Natural killer cell treated with Interleukin-12 subunit alpha and Interleukin-12 subunit beta and Interleukin-15 and Interleukin-18, amount 100 ng/mL, for 72 hours (primary cell): ENCODE measurements around the gene CALHM1. TPM values are rescaled to one million over a fixed set of nuclear protein-coding genes. Genes with fewer than 3 reads are reported as not detected.
"Not testable (repeated sequence)": the region's sequence is repeated elsewhere in the genome, so short reads cannot be mapped to it uniquely, and the experiment has no call there.

Experiments used
- ATAC-seq, 2 donors: fragments of 150-1000 bp; cut with Tn5 transposase in 1 of 2; sonication (Bioruptor Pico), chemical (Tn5 transposase) in 1 of 2; 2 replicates each; pipeline ENCODE4 v1.10.0; 2021
- DNase-seq: peaks from one replicate; pipeline ENCODE4 v3.0.0; 2022; ENCODE audit warnings: low spot score
- H3K27ac Mint-ChIP-seq, 2 donors: 1 replicate in 1 of 2; 2 replicates in 1 of 2; pipeline ENCODE4 v1.8.0; 2022; ENCODE audit warnings: mixed read lengths in 2 of 2, mild to moderate bottlenecking in 1 of 2, moderate library complexity in 1 of 2
- H3K27me3 Mint-ChIP-seq, 2 donors: 1 replicate in 1 of 2; 2 replicates in 1 of 2; pipeline ENCODE4 v1.8.0; 2022; ENCODE audit warnings: mixed read lengths in 2 of 2
- H3K36me3 Mint-ChIP-seq: one replicate; pipeline ENCODE4 v1.8.0; 2022; ENCODE audit warnings: mixed read lengths
- H3K4me1 Mint-ChIP-seq, 2 donors: 1 replicate in 1 of 2; 2 replicates in 1 of 2; pipeline ENCODE4 v1.8.0; 2022; ENCODE audit warnings: low read depth in 2 of 2, mixed read lengths in 2 of 2, mild to moderate bottlenecking in 1 of 2
- H3K4me3 Mint-ChIP-seq: one replicate; pipeline ENCODE4 v1.8.0; 2022; ENCODE audit warnings: mixed read lengths
- H3K9me3 Mint-ChIP-seq: 2 replicates; pipeline ENCODE4 v1.8.0; 2022; ENCODE audit warnings: mixed read lengths
- total RNA-seq, 2 donors: library from RNA; stranded (reverse); gene quantifications; one replicate each; pipeline ENCODE4 v1.2.3, GENCODE V29; 2022

CALHM1 gene
- total RNA-seq, 2 donors from 2014 or later: not detected

GRCh38 chr10:103493916-103494877 is 35.5 kb upstream of the CALHM1 start:
- Mint-ChIP-seq H3K9me3 (no peaks in the 10 kb centered on the region), H3K4me1 (peaks cover 5 to 6% of the 10 kb centered on the region in 2 donors), H3K27me3 (peaks cover 34 to 62% of the 10 kb centered on the region in 2 donors), H3K4me3 (peak overlapping the region; percentile 54), H3K27ac (no peak overlapping the region), H3K36me3 (no peaks in the 10 kb centered on the region)
- ATAC-seq (peak; percentile 65 to 71), DNase-seq (peak; percentile 68)

DNA sequence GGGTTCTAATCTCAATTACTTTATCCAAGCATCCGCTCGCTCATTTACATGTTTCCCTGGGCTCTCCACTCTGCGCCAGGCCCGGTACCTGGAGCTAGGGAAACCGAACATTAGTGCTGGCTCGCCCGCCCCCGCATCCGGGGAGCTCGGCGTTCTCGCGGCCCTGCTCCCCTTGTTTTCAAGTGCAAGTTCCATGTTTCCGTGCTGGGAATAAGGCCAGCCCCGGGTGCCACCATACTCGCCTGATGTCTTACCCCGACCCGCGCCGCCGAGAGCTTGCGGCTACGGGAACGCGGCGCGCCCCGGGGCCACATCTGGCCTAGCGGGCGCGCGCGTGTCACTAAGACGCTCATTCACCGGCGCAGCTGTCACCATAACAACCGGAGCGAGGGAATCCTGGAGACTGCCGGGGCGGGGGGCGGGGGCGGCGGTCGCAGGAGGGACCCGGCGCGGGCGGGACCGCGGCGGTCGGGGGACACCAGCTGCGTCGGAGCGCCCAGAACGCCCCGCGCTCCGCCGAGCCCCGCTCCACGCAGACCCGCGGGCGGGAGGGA is 34.7 kb upstream of the CALHM1 start, which contains the start of gene NEURL1:
Gene NEURL1, plus strand, starts transcription at position 344 of the 554 bp plus-strand sequence. CDS start 683 bp downstream, outside the sequence.
- H3K9me3 Mint-ChIP-seq: no peaks in the 10 kb centered on the region
- peaks cover 5 to 6% of the 10 kb centered on the region in 2 donors for H3K4me1 Mint-ChIP-seq
- peaks cover 30 to 54% of the 10 kb centered on the region in 2 donors for H3K27me3 Mint-ChIP-seq
- no peaks in the 10 kb centered on the region for H3K36me3 Mint-ChIP-seq
- ATAC-seq (peak in 1 of 2 donors; percentile 49), DNase-seq (no peak)
- H3K4me3 Mint-ChIP-seq: peak within 1 kb of the TSS; percentile 78
- no peak within 1 kb of the TSS for H3K27ac Mint-ChIP-seq

DNA sequence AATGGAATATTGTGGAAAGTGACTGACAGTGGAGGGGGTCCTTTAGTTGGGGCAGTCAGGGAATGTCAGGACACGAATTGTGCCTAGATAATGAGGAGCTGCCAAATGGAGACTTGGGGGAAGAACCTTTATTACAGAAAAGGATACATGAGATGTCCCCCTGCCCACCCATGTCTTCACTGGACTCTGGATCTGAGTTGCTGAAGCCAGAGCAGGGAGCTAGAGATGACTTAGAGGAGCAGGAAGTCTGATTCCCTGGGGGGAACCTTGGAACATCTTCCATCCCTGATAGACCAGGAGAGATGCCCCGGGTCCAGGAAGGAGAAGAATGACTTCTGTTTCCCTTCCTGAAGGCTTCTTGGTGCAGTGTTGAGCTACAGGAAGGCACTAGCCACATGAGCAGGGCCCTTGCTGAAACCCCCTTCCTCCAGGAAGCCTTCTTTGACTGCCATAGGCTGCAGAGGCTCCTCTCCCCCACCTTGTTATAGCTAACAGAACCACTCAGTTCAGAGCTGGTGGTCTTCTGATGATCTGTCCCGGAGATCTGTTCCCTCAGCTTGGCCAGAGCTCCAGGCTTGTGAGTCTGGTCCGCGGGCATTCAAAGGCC is 34.1 kb upstream of the CALHM1 start:
- DNase-seq: no peak
- peak overlapping the region; percentile 78 for H3K4me3 Mint-ChIP-seq
- ATAC-seq: no peak
- peaks cover 5 to 6% of the 10 kb centered on the region in 2 donors for H3K4me1 Mint-ChIP-seq
- peaks cover 29 to 51% of the 10 kb centered on the region in 2 donors for H3K27me3 Mint-ChIP-seq
- H3K9me3 Mint-ChIP-seq: no peaks in the 10 kb centered on the region
- no peak overlapping the region for H3K27ac Mint-ChIP-seq
- no peaks in the 10 kb centered on the region for H3K36me3 Mint-ChIP-seq

- peaks cover 22 to 42% of the 10 kb centered on the region in 2 donors for H3K27me3 Mint-ChIP-seq
- no peak for DNase-seq
- no peak overlapping the region for H3K27ac Mint-ChIP-seq
- H3K4me3 Mint-ChIP-seq: peak overlapping the region; percentile 78
- no peaks in the 10 kb centered on the region for H3K9me3 Mint-ChIP-seq
- no peaks in the 10 kb centered on the region for H3K36me3 Mint-ChIP-seq
- peaks cover 5 to 6% of the 10 kb centered on the region in 2 donors for H3K4me1 Mint-ChIP-seq
- ATAC-seq: no peak
These were observed 33.1 kb upstream of the CALHM1 start for GRCh38 chr10:103491729-103492364.

DNA sequence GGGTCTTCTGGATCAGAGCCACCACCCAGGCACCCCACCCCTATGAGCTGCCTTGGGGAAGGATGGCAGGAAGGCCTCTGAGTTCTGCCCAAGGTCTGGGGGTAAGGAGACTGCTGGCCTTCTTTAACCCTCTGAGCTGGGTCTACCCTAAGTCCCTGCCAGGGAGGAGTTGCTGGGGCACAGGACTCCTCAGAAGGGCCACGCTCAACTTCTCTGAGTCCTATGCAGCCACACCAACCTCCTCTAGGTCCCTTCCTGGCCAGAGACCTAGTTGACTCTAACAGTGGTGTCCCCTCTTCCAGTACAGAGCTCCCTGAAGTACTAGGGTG is 32.2 kb upstream of the CALHM1 start:
- ATAC-seq (no peak), DNase-seq (no peak)
- Mint-ChIP-seq H3K27me3 (peaks cover 22 to 40% of the 10 kb centered on the region in 2 donors), H3K4me1 (peaks cover 5 to 6% of the 10 kb centered on the region in 2 donors), H3K36me3 (no peaks in the 10 kb centered on the region), H3K9me3 (no peaks in the 10 kb centered on the region), H3K27ac (no peak overlapping the region), H3K4me3 (no peak overlapping the region)

DNA sequence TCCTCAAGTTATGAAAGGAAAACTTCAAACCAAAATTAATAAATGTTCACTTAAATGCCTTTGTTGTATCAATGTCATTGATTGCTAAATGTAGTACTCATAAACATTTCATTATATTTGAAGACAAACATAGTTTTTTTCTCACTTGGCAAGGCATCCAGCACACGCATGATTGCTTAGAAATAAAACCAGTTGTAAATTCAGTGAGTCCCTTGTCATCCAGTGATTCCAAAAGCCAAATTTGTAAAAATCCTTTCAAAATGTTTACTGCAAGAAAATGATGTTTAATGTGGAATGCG is 28.7 kb upstream of the CALHM1 start:
- DNase-seq: no peak
- Mint-ChIP-seq H3K4me3 (no peak overlapping the region), H3K4me1 (peaks cover 0 to 4% of the 10 kb centered on the region in 2 donors), H3K27ac (no peak overlapping the region), H3K36me3 (no peaks in the 10 kb centered on the region), H3K9me3 (no peaks in the 10 kb centered on the region), H3K27me3 (peaks cover 6 to 16% of the 10 kb centered on the region in 2 donors)
- no peak for ATAC-seq

DNA sequence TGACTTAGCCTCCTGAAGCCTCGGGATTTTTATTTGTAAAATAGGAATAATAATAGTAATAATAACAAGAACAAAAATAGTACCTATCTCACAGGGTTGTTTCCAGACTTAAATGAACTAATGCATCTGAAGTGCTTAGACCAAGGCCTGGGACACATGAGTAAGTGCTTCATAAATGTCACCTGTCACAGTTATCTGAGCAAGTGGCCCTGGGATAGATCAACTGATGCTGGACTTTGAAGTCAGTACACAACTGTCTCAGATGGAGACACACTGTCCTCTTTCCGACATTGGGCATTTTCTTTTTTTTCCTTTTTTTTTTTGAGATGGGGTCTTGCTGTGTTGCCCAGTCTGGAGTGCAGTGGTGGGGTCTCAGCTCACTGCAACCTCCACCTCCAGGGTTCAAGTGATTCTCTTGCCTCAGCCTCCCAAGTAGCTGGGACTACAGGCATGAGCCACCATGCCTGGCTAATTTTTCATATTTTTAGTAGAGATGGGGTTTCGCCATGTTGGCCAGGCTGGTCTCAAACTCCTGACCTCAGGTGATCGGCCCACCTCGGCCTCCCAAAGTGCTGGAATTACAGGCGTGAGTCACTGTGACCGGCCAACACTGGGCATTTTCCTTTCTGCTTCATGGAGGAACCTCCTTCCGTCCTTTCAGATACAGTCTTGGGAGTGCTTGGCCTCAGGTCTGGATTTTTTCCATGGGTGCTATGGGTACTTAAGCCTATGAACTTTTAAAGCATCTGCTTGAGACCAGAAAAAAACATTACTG is 28.1 kb upstream of the CALHM1 start:
- not testable (repeated sequence) for H3K4me3 Mint-ChIP-seq, H3K4me1 Mint-ChIP-seq, ATAC-seq, H3K9me3 Mint-ChIP-seq, H3K27ac Mint-ChIP-seq, DNase-seq, H3K36me3 Mint-ChIP-seq
- peaks cover 4 to 11% of the 10 kb centered on the region in 2 donors for H3K27me3 Mint-ChIP-seq

DNA sequence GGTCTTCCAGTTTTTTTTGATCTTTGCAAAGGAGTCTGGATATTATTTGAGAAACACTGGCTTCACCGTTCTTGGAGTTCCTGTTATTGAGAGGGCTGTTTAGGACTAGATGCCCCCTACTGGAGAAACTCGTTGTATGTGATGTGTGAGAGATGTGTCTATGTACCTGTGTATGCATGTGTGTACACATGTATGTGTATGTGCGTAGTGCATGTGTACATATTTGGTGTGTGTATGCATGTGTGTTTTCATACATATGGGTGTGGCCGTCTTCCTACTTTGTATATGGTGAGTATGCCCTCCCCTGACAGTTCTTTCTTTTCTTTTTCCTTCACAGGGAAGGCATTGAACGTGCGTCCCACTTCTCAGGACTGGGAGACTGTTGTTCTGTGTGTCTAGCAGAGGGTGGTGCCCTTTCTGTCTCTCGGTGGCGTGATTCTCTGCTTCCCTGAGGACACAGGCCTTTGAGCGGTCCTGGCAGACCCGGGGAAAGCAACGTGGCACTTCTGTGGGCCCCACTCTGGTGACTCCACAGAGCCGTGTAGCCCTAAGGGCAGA is 23.4 kb upstream of the CALHM1 start:
- Mint-ChIP-seq H3K27me3 (no peaks in the 10 kb centered on the region), H3K4me3 (no peak overlapping the region), H3K27ac (peak overlapping the region in 1 of 2 donors; percentile 56), H3K4me1 (peaks cover 0 to 9% of the 10 kb centered on the region in 2 donors), H3K9me3 (no peaks in the 10 kb centered on the region), H3K36me3 (no peaks in the 10 kb centered on the region)
- ATAC-seq (peak; percentile 68 to 70), DNase-seq (no peak)

DNA sequence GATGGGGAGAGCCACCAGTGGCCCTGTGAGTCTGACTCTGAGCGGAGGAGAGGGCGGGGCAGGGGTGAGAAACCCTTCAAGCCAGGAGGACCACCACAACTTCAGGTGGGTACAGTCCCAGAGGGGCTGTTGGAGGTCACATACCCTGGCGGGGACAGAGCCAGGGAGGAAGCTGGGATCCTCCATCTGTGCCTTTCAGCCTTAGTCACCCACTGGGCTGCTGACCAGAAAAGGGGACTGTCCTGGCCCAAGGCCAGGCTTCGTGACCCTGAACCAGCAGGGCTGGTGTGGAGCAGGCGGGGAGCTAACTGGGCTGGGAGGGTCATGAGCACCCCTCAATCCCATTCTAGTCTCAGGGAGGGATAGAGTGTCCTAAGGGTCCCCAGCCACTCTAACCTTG is 21.8 kb upstream of the CALHM1 start:
- H3K4me3 Mint-ChIP-seq: no peak overlapping the region
- peak overlapping the region in 1 of 2 donors; percentile 45 for H3K27ac Mint-ChIP-seq
- no peaks in the 10 kb centered on the region for H3K27me3 Mint-ChIP-seq
- peaks cover 0 to 6% of the 10 kb centered on the region in 2 donors for H3K4me1 Mint-ChIP-seq
- H3K36me3 Mint-ChIP-seq: no peaks in the 10 kb centered on the region
- DNase-seq: no peak
- peak in 1 of 2 donors; percentile 46 for ATAC-seq
- H3K9me3 Mint-ChIP-seq: no peaks in the 10 kb centered on the region

DNA sequence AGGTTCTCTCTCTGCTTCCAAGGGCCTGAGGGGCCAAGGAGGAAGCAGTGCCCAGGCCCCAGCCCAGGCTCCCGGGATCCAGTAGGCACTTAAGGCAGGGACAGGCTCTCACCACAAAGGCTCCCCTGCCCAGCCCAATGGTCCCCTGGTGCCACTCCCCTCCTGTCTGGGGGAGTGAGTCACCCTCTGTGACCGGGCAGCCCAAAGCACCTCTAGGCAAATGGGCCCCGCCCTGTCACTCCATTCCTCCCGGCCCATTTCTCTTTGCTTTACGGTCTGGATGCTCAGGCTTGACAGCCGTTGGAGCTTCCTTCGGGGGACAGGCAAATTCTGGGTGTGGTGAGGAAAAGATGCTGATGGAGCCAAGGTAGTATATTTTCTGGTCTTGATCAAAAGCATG is 20.4 kb upstream of the CALHM1 start, which contains the start of gene CALHM3:
Gene CALHM3, minus strand, starts transcription at position 106 of the 400 bp plus-strand sequence. CDS start 208 bp downstream, outside the sequence.
- no peaks in the 10 kb centered on the region for H3K36me3 Mint-ChIP-seq
- H3K4me3 Mint-ChIP-seq: no peak within 1 kb of the TSS
- peak within 1 kb of the TSS in 1 of 2 donors; percentile 61 for H3K27ac Mint-ChIP-seq
- no peaks in the 10 kb centered on the region for H3K9me3 Mint-ChIP-seq
- no peaks in the 10 kb centered on the region for H3K27me3 Mint-ChIP-seq
- no peak for DNase-seq
- no peak for ATAC-seq
- peaks cover 2 to 6% of the 10 kb centered on the region in 2 donors for H3K4me1 Mint-ChIP-seq

GRCh38 chr10:103478671-103479070 is 20.0 kb upstream of the CALHM1 start:
- Mint-ChIP-seq H3K27me3 (no peaks in the 10 kb centered on the region), H3K4me1 (peaks cover 6 to 9% of the 10 kb centered on the region in 2 donors), H3K9me3 (no peaks in the 10 kb centered on the region), H3K27ac (no peak overlapping the region), H3K4me3 (no peak overlapping the region), H3K36me3 (no peaks in the 10 kb centered on the region)
- DNase-seq (no peak), ATAC-seq (no peak)

GRCh38 chr10:103476046-103476768 is 17.5 kb upstream of the CALHM1 start:
- Mint-ChIP-seq H3K9me3 (no peaks in the 10 kb centered on the region), H3K27me3 (no peaks in the 10 kb centered on the region), H3K4me3 (no peak overlapping the region), H3K27ac (no peak overlapping the region), H3K4me1 (peaks cover 7 to 16% of the 10 kb centered on the region in 2 donors), H3K36me3 (no peaks in the 10 kb centered on the region)
- no peak for DNase-seq
- ATAC-seq: peak in 1 of 2 donors; percentile 37
